IMR-90 (cell line): ENCODE results near the gene NINJ2. TPM values are rescaled to one million over a fixed set of nuclear protein-coding genes. Genes with fewer than 3 reads are reported as not detected.

ENCODE experiments used
- ATAC-seq: fragments of 200-7000 bp; cut with Tn5 transposase; 2 replicates; pipeline ENCODE4 v1.9.1; 2020; ENCODE audit warnings: low read depth, mild to moderate bottlenecking, moderate library complexity
- BruUV-seq: library from RNA; stranded (reverse); fragments of 400-500 nt; replicated peaks from 2 replicates; lab custom pipeline; 2021; lab: Mats Ljungman, UMichigan
- CTCF ChIA-PET: fragments of 300-600 bp; formaldehyde crosslinking; extraction: SDS; loops from one replicate; lab custom pipeline; 2021; ENCODE audit warnings: antibody characterized with exemption; lab: Yijun Ruan, JAX
- POLR2A ChIA-PET: fragments of 300-600 bp; sonication (Branson Sonifier 250); formaldehyde crosslinking; loops from one replicate; lab custom pipeline; 2022; ENCODE audit warnings: antibody characterized with exemption; ENCODE audit not compliant: unreplicated experiment; lab: Charles Lee
- DNase-seq: peaks from one replicate; pipeline ENCODE4 v3.0.0; 2013
- H2AFZ ChIP-seq: replicated peaks from 2 replicates; pipeline ENCODE3; 2013; ENCODE audit warnings: low read length, mild to moderate bottlenecking; ENCODE audit not compliant: poor library complexity
- H2AK5ac ChIP-seq: 2 replicates; pipeline ENCODE4 v1.6.1; 2013; ENCODE audit warnings: low read depth, low read length, inconsistent platforms
- H2AK9ac ChIP-seq: replicated peaks from 2 replicates; pipeline ENCODE3; 2013; ENCODE audit warnings: mild to moderate bottlenecking, low read depth, low read length, moderate library complexity; ENCODE audit not compliant: poor library complexity
- H2BK120ac ChIP-seq: 2 replicates; pipeline ENCODE4 v1.6.1; 2013; ENCODE audit warnings: low read depth, low read length, inconsistent platforms
- H2BK15ac ChIP-seq: 3 replicates; pipeline ENCODE4 v1.6.1; 2013; ENCODE audit warnings: low read depth, low read length, inconsistent platforms
- H2BK20ac ChIP-seq: 2 replicates; pipeline ENCODE4 v1.6.1; 2013; ENCODE audit warnings: low read depth, mild to moderate bottlenecking, inconsistent platforms, low read length, moderate library complexity
- H2BK5ac ChIP-seq: 2 replicates; pipeline ENCODE4 v1.6.1; 2013; ENCODE audit warnings: mild to moderate bottlenecking, low read depth, low read length, inconsistent platforms; ENCODE audit not compliant: poor library complexity, severe bottlenecking
- H3K14ac ChIP-seq: replicated peaks from 2 replicates; pipeline ENCODE4 v1.6.1; 2013; ENCODE audit warnings: low read depth, low read length, inconsistent platforms
- H3K18ac ChIP-seq: 2 replicates; pipeline ENCODE4 v1.6.1; 2013; ENCODE audit warnings: low read depth, low read length, control low read depth
- H3K23ac ChIP-seq: 2 replicates; pipeline ENCODE4 v1.6.1; 2013; ENCODE audit warnings: low read depth, low read length, inconsistent platforms
- H3K27ac ChIP-seq: 2 replicates; pipeline ENCODE4 v1.5.1; 2013; ENCODE audit warnings: mild to moderate bottlenecking, control low read depth, low read length; ENCODE audit not compliant: insufficient read depth
- H3K27me3 ChIP-seq: 2 replicates; pipeline ENCODE4 v1.6.1; 2013; ENCODE audit warnings: low read length; ENCODE audit not compliant: control insufficient read depth, insufficient read depth
- H3K36me3 ChIP-seq: 2 replicates; pipeline ENCODE4 v1.6.1; 2013; ENCODE audit warnings: low read length, mixed read lengths; ENCODE audit not compliant: control insufficient read depth, insufficient read depth
- H3K4ac ChIP-seq: 2 replicates; pipeline ENCODE4 v1.6.1; 2013; ENCODE audit warnings: low read depth, low read length, inconsistent platforms
- H3K4me1 ChIP-seq: 2 replicates; pipeline ENCODE4 v1.6.1; 2013; ENCODE audit warnings: low read length, mixed read lengths; ENCODE audit not compliant: control insufficient read depth, insufficient read depth
- H3K4me2 ChIP-seq: 2 replicates; pipeline ENCODE4 v1.6.1; 2013; ENCODE audit warnings: low read depth, mild to moderate bottlenecking, control low read depth, low read length, moderate library complexity
- H3K4me3 ChIP-seq: 2 replicates; pipeline ENCODE4 v1.5.1; 2013; ENCODE audit warnings: low read depth, mild to moderate bottlenecking, control low read depth, low read length, moderate library complexity; ENCODE audit not compliant: insufficient read depth
- H3K56ac ChIP-seq: 2 replicates; pipeline ENCODE4 v1.6.1; 2013; ENCODE audit warnings: low read length, inconsistent platforms; ENCODE audit not compliant: insufficient read depth; ENCODE audit errors: extremely low read depth
- H3K79me1 ChIP-seq, 2 experiments: 2 replicates each; pipeline ENCODE4 v1.6.1; 2013; ENCODE audit warnings: low read length in 2 of 2, inconsistent platforms in 1 of 2, low read depth in 1 of 2
- H3K9ac ChIP-seq: 2 replicates; pipeline ENCODE4 v1.6.1; 2013; ENCODE audit warnings: low read depth, low read length, control low read depth
- H3K9me1 ChIP-seq: 2 replicates; pipeline ENCODE4 v1.6.1; 2013; ENCODE audit warnings: low read length, inconsistent platforms; ENCODE audit not compliant: insufficient read depth
- H3K9me3 ChIP-seq: 2 replicates; pipeline ENCODE4 v1.6.1; 2013; ENCODE audit warnings: low read length; ENCODE audit not compliant: control insufficient read depth, insufficient read depth
- H4K20me1 ChIP-seq: 2 replicates; pipeline ENCODE4 v1.6.1; 2013; ENCODE audit warnings: low read length, inconsistent platforms; ENCODE audit not compliant: insufficient read depth
- H4K5ac ChIP-seq: 2 replicates; pipeline ENCODE4 v1.6.1; 2013; ENCODE audit warnings: mild to moderate bottlenecking, low read depth, low read length, control low read depth
- H4K8ac ChIP-seq, 2 experiments: 2 replicates each; pipeline ENCODE4 v1.6.1; 2013; ENCODE audit warnings: low read depth in 2 of 2, low read length in 2 of 2, control low read depth in 1 of 2, inconsistent platforms in 1 of 2
- H4K91ac ChIP-seq: 2 replicates; pipeline ENCODE4 v1.6.1; 2013; ENCODE audit warnings: low read depth, low read length, inconsistent platforms; ENCODE audit not compliant: insufficient read depth
- CEBPB ChIP-seq: IDR thresholded peaks from 2 replicates; pipeline ENCODE4 v1.6.1; 2012; ENCODE audit warnings: low read depth, low read length, improper control_type of control experiment
- FOS ChIP-seq: fragments of 150-350 bp; IDR thresholded peaks from 2 replicates; pipeline ENCODE4 v1.6.1; 2016; ENCODE audit warnings: low read depth, low read length
- MAFK ChIP-seq: IDR thresholded peaks from 2 replicates; pipeline ENCODE4 v1.6.1; 2012; ENCODE audit warnings: low read depth, low read length, improper control_type of control experiment
- MAZ ChIP-seq: IDR thresholded peaks from 2 replicates; pipeline ENCODE4 v1.6.1; 2012; ENCODE audit warnings: low read depth, mild to moderate bottlenecking, low read length, improper control_type of control experiment, moderate library complexity, borderline replicate concordance
- MXI1 ChIP-seq: IDR thresholded peaks from 2 replicates; pipeline ENCODE4 v1.6.1; 2012; ENCODE audit warnings: low read depth, mild to moderate bottlenecking, low read length, moderate library complexity, borderline replicate concordance
- NFE2L2 ChIP-seq: fragments of 150-350 bp; IDR thresholded peaks from 2 replicates; pipeline ENCODE4 v1.6.1; 2016; ENCODE audit warnings: low read depth, mild to moderate bottlenecking, low read length
- POLR2A ChIP-seq: IDR thresholded peaks from 2 replicates; pipeline ENCODE4 v1.6.1; 2012; ENCODE audit warnings: mild to moderate bottlenecking, low read depth, low read length
- RAD21 ChIP-seq: IDR thresholded peaks from 2 replicates; pipeline ENCODE4 v1.6.1; 2012; ENCODE audit warnings: low read length, improper control_type of control experiment
- RCOR1 ChIP-seq: IDR thresholded peaks from 2 replicates; pipeline ENCODE4 v1.6.1; 2012; ENCODE audit warnings: mild to moderate bottlenecking, low read length, improper control_type of control experiment; ENCODE audit not compliant: insufficient replicate concordance
- RFX5 ChIP-seq: IDR thresholded peaks from 2 replicates; pipeline ENCODE4 v1.8.0; 2012; ENCODE audit warnings: low read depth, mild to moderate bottlenecking, low read length, moderate library complexity
- SMC3 ChIP-seq: fragments of 150-350 bp; IDR thresholded peaks from 2 replicates; pipeline ENCODE4 v1.6.1; 2016; ENCODE audit warnings: low read depth, mild to moderate bottlenecking, antibody characterized with exemption, low read length, moderate library complexity
- WGBS, 2 experiments: methylation state at CpG; one replicate each; pipeline versions ENCODE4 v1.1.5 to v1.1.7; 2013; ENCODE audit warnings: missing lambda C conversion rate in 2 of 2; ENCODE audit not compliant: insufficient read length in 1 of 2; ENCODE audit errors: extremely low coverage in 2 of 2; 5-methylcytosine and 5-hydroxymethylcytosine counted together
- dilution Hi-C: fragments of 300-500 bp; cut with HindIII; formaldehyde crosslinking; loops from one replicate; pipeline ENCODE4 v1.14.3; 2018; ENCODE audit warnings: low sequenced_read_pairs; ENCODE audit not compliant: unreplicated experiment
- in situ Hi-C: fragments of 300-500 bp; cut with MboI; formaldehyde crosslinking; loops from 3 replicates; pipeline ENCODE4 v1.14.3; 2019; ENCODE audit warnings: low sequenced_read_pairs, inconsistent platforms, mixed read lengths
- intact Hi-C: fragments of 100-400 bp; cut with micrococcal nuclease; formaldehyde crosslinking; loops from 2 replicates; pipeline ENCODE4 v1.10.0; 2022
- polyA plus RNA-seq, 3 experiments: library from polyadenylated mRNA; depleted of rRNA; stranded (reverse); fragments of >200 nt; gene quantifications; 2 replicates each; pipeline ENCODE4 v1.2.3, GENCODE V29; 2012; ENCODE audit warnings: low replicate concordance in 1 of 3
- total RNA-seq: library from RNA; depleted of rRNA; stranded (reverse); fragments of >200 nt; gene quantifications from 2 replicates; pipeline ENCODE4 v1.2.3, GENCODE V29; 2012
- TF ChIP-seq, protein P1 (sequence below): fragments of 150-350 bp; IDR thresholded peaks from 2 replicates; pipeline ENCODE4 v1.6.1; 2017; ENCODE audit warnings: mild to moderate bottlenecking, antibody characterized with exemption, low read length, low read depth

The NINJ2 gene
- total and polyA plus RNA-seq, 2 of the 4 experiments (the other 2 are of a cell fraction) = not detected

DNA sequence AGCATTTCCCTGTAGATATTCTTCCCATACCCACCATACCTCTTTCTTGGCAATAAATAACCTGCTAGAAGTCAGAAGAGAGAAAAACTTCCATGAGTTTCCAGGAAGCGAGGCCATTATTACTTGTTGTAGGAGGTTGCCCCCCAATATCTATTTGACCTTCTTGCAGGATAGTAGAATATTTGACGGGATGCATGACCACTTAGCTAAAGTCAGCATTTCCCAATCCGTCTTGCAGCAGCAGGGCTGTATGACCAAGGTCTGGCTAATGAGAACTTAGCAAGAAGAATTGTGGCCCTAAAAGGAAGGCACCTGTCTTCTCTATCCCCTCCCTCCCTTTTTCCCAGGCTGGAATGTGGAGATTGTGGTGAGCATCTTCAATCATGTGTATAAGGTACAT is 51.5 kb downstream of the NINJ2 start:
- in situ Hi-C loops = no loop called here
- no peak overlapping the region for H2BK20ac ChIP-seq
- no CpG with 5 or more reads among the region's 3 CpGs for WGBS, 2 experiments
- H3K4ac ChIP-seq = no peak overlapping the region
- no peak overlapping the region for H3K4me2 ChIP-seq
- TF ChIP-seq MXI1 (no peak), MAZ (no peak), MAFK (no peak), RAD21 (no peak), CEBPB (no peak), SMC3 (no peak), FOS (no peak), RFX5 (no peak), NFE2L2 (no peak), RCOR1 (no peak), POLR2A (no peak)
- TF ChIP-seq, protein P1, sequence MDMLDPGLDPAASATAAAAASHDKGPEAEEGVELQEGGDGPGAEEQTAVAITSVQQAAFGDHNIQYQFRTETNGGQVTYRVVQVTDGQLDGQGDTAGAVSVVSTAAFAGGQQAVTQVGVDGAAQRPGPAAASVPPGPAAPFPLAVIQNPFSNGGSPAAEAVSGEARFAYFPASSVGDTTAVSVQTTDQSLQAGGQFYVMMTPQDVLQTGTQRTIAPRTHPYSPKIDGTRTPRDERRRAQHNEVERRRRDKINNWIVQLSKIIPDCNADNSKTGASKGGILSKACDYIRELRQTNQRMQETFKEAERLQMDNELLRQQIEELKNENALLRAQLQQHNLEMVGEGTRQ = no peak
- dilution Hi-C loops = no loop called here
- H3K4me3 ChIP-seq = no peak overlapping the region
- no peak overlapping the region for H2BK120ac ChIP-seq
- no peaks in the 10 kb centered on the region for H4K20me1 ChIP-seq
- no peak overlapping the region for H4K8ac ChIP-seq
- H2BK15ac ChIP-seq = no peak overlapping the region
- H2AFZ ChIP-seq = no peak overlapping the region
- H3K27me3 ChIP-seq = peaks cover 15% of the 10 kb centered on the region
- no peak overlapping the region for H4K91ac ChIP-seq
- no peak overlapping the region for H3K27ac ChIP-seq
- BruUV-seq = no TSS peak
- no peak for ATAC-seq
- H3K9ac ChIP-seq = no peak overlapping the region
- no peak overlapping the region for H3K56ac ChIP-seq
- no peak overlapping the region for H4K5ac ChIP-seq
- H3K36me3 ChIP-seq = no peaks in the 10 kb centered on the region
- no peak for DNase-seq
- no peak overlapping the region for H3K14ac ChIP-seq
- intact Hi-C loops = no loop called here
- POLR2A ChIA-PET = no interaction called here
- H2AK9ac ChIP-seq = no peak overlapping the region
- no peak overlapping the region for H3K23ac ChIP-seq
- H2BK5ac ChIP-seq = no peak overlapping the region
- H3K9me3 ChIP-seq = no peaks in the 10 kb centered on the region
- peaks cover 4% of the 10 kb centered on the region for H3K4me1 ChIP-seq
- H3K79me1 ChIP-seq = no peaks in the 10 kb centered on the region
- no peak overlapping the region for H3K18ac ChIP-seq
- no peak overlapping the region for H2AK5ac ChIP-seq
- peaks cover 6% of the 10 kb centered on the region for H3K9me1 ChIP-seq
- CTCF ChIA-PET = no interaction called here
